NCI-H446 treated with DMSO at 0.1 percent for 48 hours (cell line): ENCODE results near the gene PDE7B.

Source experiments
- DNase-seq: peaks from one replicate; lab custom pipeline; 2025; lab: John Stamatoyannopoulos, UW

PDE7B gene

GRCh38 chr6:135987226-135987625, 135.7 kb downstream of the PDE7B start:
- no peak for DNase-seq

- no peak for DNase-seq
Measured at GRCh38 chr6:135990439-135990838, 138.9 kb downstream of the PDE7B start.

GRCh38 chr6:135990855-135991464, 139.5 kb downstream of the PDE7B start:
- DNase-seq, result no peak

GRCh38 chr6:135992739-135993138, 141.2 kb downstream of the PDE7B start:
- DNase-seq, result no peak

DNA sequence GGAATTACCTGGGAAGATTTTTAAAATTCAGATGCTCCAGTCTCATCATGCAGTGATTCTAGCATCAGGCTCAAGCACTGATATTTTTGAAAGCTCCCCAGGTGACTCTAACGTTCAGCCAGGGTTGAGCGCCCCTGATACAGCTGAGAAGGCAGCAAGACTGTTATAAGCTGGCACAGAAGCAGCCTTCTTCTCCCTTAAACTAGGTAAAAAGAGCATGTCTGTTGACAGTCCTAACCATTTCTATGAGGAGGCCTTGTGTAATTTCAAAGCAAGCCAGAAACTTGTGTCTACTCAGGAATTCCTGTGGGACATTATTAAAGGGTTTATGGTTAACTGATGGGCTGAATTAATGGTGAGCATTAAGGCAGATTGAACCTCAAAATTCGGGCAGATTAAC, 141.9 kb downstream of the PDE7B start:
- no peak for DNase-seq

- no peak for DNase-seq
Measured at GRCh38 chr6:135994857-135995544, 143.5 kb downstream of the PDE7B start.

DNA sequence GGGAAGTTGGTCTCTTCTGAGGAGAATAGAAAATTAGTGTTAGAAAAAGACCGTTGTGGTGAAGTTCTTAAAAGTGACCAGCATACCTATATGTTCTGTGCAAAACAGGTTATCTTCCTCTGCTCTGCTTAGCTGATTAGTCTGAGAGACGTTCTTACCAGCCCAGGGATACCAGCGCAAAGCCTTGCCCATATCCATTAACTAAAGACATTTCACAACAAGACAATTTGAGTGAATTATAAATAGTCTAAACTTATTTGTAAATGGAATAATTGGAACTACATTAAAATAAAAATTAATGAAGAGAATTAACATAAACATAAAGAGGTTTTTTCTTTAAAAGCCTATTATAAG, 144.0 kb downstream of the PDE7B start:
- no peak for DNase-seq

DNA sequence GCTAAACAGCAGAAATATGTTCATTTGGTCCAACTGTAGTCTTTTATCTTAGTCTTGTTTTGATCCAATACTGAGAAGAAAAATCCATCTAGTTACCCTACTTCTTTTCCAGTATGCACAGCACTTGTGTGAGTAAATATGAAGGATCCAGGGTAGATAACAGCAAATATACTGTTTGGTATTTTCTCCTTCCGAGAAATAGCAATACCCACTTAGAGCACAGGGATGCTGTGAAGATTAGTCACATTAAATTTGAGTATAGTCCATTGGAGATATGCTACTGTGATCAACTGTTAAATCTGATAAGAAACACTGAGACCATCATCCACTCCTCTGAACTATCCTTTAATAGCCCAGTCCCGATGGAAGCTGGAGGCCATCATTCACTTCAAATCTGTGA, 145.2 kb downstream of the PDE7B start:
- no peak for DNase-seq

DNA sequence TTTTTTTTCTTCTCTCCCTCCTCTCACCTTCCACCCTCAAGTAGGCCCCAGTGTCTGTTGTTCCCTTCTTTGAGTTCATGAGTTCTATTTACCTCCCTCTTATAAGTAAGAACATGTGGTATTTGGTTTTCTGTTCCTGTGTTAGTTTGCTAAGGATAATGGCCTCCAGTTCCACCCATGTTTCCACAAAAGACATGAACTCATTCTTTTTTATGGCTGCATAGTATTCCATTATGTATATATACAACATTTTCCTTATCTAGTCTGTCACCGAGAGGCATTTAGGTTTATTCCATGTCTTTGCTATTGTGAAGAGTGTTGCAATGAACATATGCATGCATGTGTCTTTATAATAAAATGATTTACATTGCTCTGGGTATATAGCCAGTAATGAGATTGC, 147.9 kb downstream of the PDE7B start:
- no peak for DNase-seq

DNA sequence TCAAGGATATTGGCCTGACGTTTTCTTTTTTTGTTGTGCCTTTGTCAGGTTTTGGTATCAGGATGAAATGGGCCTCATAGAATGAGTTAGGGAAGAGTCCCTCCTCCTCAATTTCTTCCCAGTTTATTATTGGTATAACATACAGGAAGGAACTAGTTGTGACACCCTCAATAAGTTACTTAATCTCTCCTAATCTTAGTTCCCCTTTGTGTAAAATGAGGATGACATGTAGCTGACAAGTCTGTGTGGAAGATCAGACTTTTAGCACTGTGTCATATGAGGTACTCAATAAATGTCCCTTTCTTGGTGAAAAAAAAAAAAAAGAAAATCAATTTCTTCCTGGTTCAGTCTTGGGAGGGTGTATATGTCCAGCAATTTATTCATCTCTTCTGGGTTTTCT, 155.8 kb downstream of the PDE7B start:
- DNase-seq, result no peak

DNA sequence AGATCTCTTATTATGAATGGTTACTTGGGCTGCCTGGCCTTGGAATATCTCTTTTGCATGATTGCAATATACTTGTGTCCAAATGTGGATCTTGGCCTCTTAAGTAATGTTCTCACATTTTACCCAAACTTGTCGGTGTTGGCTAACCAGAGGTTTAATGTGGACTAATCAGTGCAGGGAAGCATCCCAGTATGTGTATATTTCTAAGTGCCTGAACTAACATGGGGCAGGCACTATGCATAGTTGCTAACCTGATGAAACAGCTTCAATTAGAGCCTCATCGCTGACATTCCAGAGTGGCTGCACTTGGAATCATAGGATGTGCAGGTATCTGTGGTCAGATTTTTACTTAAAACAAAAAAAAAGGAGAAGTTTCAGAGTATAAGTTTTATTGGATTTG, 160.0 kb downstream of the PDE7B start:
- no peak for DNase-seq

- no peak for DNase-seq
Measured at GRCh38 chr6:136012198-136012887, 160.8 kb downstream of the PDE7B start.

DNA sequence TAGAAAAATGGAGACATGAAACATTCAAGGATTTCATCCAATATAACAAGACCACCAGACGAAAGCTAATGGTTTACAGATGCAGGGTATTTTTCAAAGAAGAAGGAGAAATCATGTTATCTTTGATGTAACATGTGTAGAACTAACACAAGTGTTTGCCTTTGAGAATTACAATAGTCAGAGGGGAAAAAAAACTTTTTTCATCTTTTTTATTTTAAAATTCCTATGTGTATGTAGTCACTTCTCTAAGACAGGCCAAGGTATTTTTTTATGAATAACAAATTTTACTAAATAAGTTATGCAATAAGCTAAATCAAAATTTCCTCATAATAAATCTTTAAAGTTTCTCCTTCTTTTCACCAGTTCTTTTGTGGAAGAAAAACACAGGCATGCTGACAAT, 161.4 kb downstream of the PDE7B start:
- no peak for DNase-seq

- no peak for DNase-seq
Measured at GRCh38 chr6:136014454-136015437, 163.2 kb downstream of the PDE7B start.

DNA sequence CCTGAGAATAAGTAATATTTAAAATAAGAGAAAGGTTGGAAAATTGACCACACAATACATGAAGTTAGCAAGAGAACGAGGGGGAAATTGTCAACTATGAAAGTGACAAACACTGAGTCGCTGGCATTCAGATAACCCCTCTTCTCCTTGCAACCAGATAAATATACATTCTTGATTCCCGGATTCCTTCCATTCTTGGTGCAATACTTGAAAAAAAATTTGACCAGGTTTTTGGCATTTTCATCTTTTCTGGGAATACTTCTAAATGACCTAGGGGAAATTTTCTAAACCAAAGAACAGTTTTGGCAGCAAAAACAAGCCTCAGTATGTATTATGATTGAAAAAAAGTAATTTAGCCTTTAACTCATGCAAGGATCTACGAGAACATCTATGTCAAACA, 164.0 kb downstream of the PDE7B start:
- DNase-seq, result no peak

DNA sequence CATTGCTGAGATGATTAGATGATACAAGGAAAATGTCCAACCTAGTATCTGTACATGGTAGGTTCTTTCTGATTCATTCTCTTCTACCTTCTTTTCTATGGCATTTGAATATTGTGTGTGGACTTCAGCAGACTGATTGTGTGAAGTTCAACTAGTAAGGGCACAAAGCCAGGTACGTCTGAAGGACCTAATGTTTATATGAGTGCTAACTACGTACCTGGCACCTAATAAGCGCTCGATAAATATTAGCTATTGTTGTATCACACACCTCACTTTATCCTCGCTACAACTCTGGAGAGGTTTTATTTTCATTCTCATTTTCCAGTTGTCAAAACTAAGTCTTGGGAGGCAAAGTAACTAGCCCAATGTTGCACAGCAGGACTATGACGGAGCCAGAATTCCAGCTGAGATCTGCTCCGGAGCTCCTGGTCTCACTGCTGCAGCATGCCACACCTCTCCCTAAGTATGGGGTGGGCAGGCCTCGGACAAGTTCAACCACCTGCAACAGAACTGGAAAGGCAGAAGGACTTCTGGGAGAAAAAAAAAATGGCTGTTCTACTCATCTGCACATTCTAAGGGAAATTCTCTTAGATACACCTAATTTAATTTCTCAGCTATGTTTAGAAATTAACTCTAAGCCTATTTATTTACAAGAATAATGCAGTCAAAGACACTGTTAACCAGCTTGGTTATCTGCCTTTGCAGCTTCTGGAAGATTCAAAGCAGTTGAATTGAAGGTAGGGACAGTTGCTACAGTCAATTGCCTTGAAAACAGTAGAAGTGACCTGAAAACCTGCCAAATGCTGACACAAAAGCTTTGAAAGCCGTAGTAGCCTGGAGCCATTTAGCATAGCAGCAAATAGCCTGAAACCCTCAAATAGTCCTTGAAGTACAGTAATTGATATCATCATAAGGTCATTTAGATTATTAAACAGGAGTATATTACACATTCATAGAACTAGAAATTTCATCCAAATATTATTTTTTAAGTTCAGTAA, 165.0 kb downstream of the PDE7B start:
- DNase-seq, result peak; percentile 7

- DNase-seq, result no peak
Measured at GRCh38 chr6:136020691-136021090, 169.2 kb downstream of the PDE7B start.

DNA sequence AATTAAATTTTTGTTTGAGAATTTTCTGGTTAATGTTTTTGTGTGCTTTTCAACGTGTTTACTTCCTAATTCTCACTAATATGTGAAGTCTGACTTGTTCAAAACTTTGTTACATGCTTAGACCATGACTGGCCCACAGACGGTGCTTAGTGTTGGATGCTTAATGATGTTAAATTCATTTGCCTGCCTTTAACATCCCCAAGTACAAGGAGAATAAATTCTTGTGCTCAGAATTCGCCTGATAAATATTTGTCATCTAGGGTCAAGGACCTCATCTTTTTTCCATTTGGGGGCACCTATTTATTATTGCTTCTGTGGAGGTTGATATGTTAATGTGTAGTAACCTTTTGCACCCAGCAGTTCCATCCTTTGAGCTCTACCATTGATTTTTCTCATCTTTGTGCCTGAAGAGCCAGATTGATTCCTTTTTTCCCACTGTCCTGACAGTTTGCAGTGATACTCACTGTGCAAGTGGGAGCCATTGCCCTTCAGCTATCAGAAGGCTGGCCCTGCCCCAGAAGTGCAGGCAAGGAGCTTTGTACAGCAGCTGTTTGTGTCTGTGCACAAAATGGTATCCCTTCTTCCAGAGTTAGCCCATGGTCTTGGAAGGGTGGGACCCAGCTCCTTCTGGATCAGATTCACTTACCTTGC, 170.8 kb downstream of the PDE7B start:
- DNase-seq, result no peak

GRCh38 chr6:136024711-136025110, 173.2 kb downstream of the PDE7B start:
- DNase-seq, result no peak

DNA sequence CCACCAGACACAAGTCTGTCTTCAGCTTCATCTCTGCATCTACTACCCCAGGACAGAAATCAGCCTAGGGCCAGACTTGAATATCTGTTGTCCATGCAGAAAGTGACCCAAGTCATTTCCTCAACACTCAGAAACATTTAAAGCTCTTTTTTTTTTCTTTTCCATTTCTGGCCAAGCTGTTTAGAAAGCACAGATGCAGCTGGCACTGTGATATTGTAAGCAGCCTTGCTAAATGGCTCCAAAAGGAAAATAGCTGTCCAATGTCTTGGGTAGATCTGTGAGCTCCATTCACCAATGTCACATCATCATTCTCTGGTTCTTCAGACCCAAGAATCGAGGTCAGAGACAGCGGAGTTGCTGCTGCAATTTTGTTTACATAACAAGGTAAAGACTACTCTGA, 174.2 kb downstream of the PDE7B start:
- DNase-seq, result no peak

- no peak for DNase-seq
Measured at GRCh38 chr6:136030131-136030530, 178.6 kb downstream of the PDE7B start.
